ENCODE results near the gene HERC2. TPM values are rescaled to one million over a fixed set of nuclear protein-coding genes. Genes with fewer than 3 reads are reported as not detected.

Gene HERC2
- total and polyA plus RNA-seq, 2 of the 13 experiments (the other 11 are each of a cell fraction or from before 2014, with no cell fraction given): 17.6 to 24.8 TPM

DNA sequence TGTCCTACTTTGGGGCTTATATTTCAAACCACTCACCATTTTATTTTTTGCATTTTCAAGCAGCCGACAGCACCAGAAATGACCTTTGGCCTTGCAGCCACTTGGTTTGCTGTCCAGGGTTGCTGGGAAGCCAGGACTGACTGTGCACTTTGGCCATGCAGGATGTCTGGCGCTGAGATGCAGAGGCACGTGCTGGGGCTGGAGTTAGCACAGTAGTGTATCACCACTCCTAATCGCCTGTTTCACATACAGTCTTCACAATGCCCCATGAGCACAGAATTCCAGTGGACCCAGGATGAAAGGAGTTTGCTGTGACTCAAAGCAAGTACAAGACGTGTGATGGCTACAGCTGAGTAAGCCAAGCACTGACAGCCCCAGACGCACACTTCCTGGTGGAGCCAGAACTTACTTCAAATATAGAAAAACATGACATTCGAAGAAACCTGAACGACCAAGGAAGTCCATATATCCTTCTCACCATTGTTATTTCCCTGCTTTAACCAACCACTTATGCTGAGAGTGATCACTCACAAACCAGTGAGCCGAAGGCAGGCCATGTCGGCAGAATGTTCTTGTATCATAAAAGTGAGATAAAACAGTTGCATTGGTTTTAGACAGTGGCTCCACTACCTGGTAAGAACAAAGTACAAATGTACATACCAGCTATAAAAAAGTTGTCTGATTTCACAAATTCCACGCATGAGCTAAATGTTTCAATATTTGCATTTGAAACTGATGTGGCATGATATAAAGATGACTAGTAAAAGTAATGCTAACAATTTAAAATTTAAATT is 238.9 kb downstream of the HERC2 start (continued):
- TF ChIP-seq, protein P1, sequence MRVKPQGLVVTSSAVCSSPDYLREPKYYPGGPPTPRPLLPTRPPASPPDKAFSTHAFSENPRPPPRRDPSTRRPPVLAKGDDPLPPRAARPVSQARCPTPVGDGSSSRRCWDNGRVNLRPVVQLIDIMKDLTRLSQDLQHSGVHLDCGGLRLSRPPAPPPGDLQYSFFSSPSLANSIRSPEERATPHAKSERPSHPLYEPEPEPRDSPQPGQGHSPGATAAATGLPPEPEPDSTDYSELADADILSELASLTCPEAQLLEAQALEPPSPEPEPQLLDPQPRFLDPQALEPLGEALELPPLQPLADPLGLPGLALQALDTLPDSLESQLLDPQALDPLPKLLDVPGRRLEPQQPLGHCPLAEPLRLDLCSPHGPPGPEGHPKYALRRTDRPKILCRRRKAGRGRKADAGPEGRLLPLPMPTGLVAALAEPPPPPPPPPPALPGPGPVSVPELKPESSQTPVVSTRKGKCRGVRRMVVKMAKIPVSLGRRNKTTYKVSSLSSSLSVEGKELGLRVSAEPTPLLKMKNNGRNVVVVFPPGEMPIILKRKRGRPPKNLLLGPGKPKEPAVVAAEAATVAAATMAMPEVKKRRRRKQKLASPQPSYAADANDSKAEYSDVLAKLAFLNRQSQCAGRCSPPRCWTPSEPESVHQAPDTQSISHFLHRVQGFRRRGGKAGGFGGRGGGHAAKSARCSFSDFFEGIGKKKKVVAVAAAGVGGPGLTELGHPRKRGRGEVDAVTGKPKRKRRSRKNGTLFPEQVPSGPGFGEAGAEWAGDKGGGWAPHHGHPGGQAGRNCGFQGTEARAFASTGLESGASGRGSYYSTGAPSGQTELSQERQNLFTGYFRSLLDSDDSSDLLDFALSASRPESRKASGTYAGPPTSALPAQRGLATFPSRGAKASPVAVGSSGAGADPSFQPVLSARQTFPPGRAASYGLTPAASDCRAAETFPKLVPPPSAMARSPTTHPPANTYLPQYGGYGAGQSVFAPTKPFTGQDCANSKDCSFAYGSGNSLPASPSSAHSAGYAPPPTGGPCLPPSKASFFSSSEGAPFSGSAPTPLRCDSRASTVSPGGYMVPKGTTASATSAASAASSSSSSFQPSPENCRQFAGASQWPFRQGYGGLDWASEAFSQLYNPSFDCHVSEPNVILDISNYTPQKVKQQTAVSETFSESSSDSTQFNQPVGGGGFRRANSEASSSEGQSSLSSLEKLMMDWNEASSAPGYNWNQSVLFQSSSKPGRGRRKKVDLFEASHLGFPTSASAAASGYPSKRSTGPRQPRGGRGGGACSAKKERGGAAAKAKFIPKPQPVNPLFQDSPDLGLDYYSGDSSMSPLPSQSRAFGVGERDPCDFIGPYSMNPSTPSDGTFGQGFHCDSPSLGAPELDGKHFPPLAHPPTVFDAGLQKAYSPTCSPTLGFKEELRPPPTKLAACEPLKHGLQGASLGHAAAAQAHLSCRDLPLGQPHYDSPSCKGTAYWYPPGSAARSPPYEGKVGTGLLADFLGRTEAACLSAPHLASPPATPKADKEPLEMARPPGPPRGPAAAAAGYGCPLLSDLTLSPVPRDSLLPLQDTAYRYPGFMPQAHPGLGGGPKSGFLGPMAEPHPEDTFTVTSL (CRISPR knock-in tag; IDR thresholded peaks at IDR 0.05; ENCODE audit: borderline replicate concordance): peak; percentile 85; the same call in 1 of the 2 replicates
- TF ChIP-seq CREB1 (IDR thresholded peaks at IDR 0.05): no peak
- TF ChIP-seq CREB1 (CRISPR knock-in tag; IDR thresholded peaks at IDR 0.05): no peak
- no peak for TF ChIP-seq ZNF570 (CRISPR knock-in tag; IDR thresholded peaks at IDR 0.05; ENCODE audit: borderline replicate concordance)
- TF ChIP-seq, protein P2, sequence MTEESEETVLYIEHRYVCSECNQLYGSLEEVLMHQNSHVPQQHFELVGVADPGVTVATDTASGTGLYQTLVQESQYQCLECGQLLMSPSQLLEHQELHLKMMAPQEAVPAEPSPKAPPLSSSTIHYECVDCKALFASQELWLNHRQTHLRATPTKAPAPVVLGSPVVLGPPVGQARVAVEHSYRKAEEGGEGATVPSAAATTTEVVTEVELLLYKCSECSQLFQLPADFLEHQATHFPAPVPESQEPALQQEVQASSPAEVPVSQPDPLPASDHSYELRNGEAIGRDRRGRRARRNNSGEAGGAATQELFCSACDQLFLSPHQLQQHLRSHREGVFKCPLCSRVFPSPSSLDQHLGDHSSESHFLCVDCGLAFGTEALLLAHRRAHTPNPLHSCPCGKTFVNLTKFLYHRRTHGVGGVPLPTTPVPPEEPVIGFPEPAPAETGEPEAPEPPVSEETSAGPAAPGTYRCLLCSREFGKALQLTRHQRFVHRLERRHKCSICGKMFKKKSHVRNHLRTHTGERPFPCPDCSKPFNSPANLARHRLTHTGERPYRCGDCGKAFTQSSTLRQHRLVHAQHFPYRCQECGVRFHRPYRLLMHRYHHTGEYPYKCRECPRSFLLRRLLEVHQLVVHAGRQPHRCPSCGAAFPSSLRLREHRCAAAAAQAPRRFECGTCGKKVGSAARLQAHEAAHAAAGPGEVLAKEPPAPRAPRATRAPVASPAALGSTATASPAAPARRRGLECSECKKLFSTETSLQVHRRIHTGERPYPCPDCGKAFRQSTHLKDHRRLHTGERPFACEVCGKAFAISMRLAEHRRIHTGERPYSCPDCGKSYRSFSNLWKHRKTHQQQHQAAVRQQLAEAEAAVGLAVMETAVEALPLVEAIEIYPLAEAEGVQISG (CRISPR knock-in tag; IDR thresholded peaks at IDR 0.05): peak; percentile 66
- TF ChIP-seq RARA (CRISPR knock-in tag; IDR thresholded peaks at IDR 0.05): peak; percentile 71
- TF ChIP-seq ATF7 (IDR thresholded peaks at IDR 0.05): no peak
- no peak for TF ChIP-seq ATF7 (CRISPR knock-in tag; IDR thresholded peaks at IDR 0.05)
- TF ChIP-seq, protein P3, sequence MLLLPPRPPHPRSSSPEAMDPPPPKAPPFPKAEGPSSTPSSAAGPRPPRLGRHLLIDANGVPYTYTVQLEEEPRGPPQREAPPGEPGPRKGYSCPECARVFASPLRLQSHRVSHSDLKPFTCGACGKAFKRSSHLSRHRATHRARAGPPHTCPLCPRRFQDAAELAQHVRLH (CRISPR knock-in tag; IDR thresholded peaks at IDR 0.05; ENCODE audit: borderline replicate concordance, low read depth): no peak
- TF ChIP-seq MEIS2 (CRISPR knock-in tag; IDR thresholded peaks at IDR 0.05): 0 out of 2 replicates have a peak, but pooled peaks have one; percentile 39
- TF ChIP-seq, protein P4, sequence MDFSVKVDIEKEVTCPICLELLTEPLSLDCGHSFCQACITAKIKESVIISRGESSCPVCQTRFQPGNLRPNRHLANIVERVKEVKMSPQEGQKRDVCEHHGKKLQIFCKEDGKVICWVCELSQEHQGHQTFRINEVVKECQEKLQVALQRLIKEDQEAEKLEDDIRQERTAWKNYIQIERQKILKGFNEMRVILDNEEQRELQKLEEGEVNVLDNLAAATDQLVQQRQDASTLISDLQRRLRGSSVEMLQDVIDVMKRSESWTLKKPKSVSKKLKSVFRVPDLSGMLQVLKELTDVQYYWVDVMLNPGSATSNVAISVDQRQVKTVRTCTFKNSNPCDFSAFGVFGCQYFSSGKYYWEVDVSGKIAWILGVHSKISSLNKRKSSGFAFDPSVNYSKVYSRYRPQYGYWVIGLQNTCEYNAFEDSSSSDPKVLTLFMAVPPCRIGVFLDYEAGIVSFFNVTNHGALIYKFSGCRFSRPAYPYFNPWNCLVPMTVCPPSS (IDR thresholded peaks at IDR 0.05): no peak
- no peak for TF ChIP-seq NPAS2 (CRISPR knock-in tag; IDR thresholded peaks at IDR 0.05; ENCODE audit: borderline replicate concordance)
- TF ChIP-seq ZNF607 (CRISPR knock-in tag; IDR thresholded peaks at IDR 0.05; ENCODE audit: borderline replicate concordance): no peak
- no peak for TF ChIP-seq BRD4 (CRISPR knock-in tag; IDR thresholded peaks at IDR 0.05)

Measured in HepG2 (cell line).